HUDEP-2 (cell line): ENCODE measurements around the gene DGCR6L.
"Not testable (repeated sequence)": the region's sequence is repeated elsewhere in the genome, so short reads cannot be mapped to it uniquely, and the experiment has no call there.

Experiments used
- DNase-seq, 76 experiments: peaks; one replicate each; lab custom pipeline; 2025; ENCODE audit not compliant: unreplicated experiment in 76 of 76; lab: John Stamatoyannopoulos, UW

DGCR6L gene

GRCh38 chr22:20278726-20279490 lies 41.0 kb downstream of the DGCR6L start:
- DNase-seq: not testable (repeated sequence)

GRCh38 chr22:20277936-20278635 lies 41.8 kb downstream of the DGCR6L start:
- not testable (repeated sequence) for DNase-seq

- DNase-seq: no peak
Measured at GRCh38 chr22:20276468-20276867, 43.4 kb downstream of the DGCR6L start.

GRCh38 chr22:20275836-20276235 lies 44.0 kb downstream of the DGCR6L start:
- DNase-seq: no peak

GRCh38 chr22:20275325-20275724 lies 44.5 kb downstream of the DGCR6L start:
- not testable (repeated sequence) for DNase-seq

GRCh38 chr22:20274374-20274773 lies 45.5 kb downstream of the DGCR6L start:
- DNase-seq: not testable (repeated sequence)

GRCh38 chr22:20273758-20274181 lies 46.1 kb downstream of the DGCR6L start:
- no peak for DNase-seq

GRCh38 chr22:20272700-20273099 lies 47.2 kb downstream of the DGCR6L start:
- no peak for DNase-seq

GRCh38 chr22:20272174-20272573 lies 47.7 kb downstream of the DGCR6L start:
- DNase-seq: no peak

GRCh38 chr22:20271114-20271994 lies 48.5 kb downstream of the DGCR6L start:
- DNase-seq: no peak

GRCh38 chr22:20270190-20271113 lies 49.4 kb downstream of the DGCR6L start:
- not testable (repeated sequence) for DNase-seq

- not testable (repeated sequence) for DNase-seq
Measured at GRCh38 chr22:20269673-20270072, 50.2 kb downstream of the DGCR6L start.

- DNase-seq: not testable (repeated sequence)
Measured at GRCh38 chr22:20269201-20269600, 50.7 kb downstream of the DGCR6L start.

GRCh38 chr22:20268279-20269012 lies 51.4 kb downstream of the DGCR6L start, which contains the start of gene RTN4R:
Gene RTN4R (minus strand): TSS chr22:20268318. CDS start chr22:20268092, 226 bp downstream.
- DNase-seq: peak in 35 of 76 experiments; percentile 2 to 48 (median 26)

- DNase-seq: no peak
Measured at GRCh38 chr22:20267441-20268278, 52.2 kb downstream of the DGCR6L start.

GRCh38 chr22:20266667-20267440 lies 53.0 kb downstream of the DGCR6L start:
- DNase-seq: not testable (repeated sequence)
